GM19397 (cell line): Measurements from ENCODE around the gene HES2.
"Not testable (repeated sequence)": the region's sequence is repeated elsewhere in the genome, so short reads cannot be mapped to it uniquely, and the experiment has no call there.

ENCODE experiments used
- ATAC-seq: cut with Tn5 transposase; IDR thresholded peaks from one replicate; pipeline ENCODE4 v1.9.1; 2021; ENCODE audit warnings: mild to moderate bottlenecking, moderate library complexity; ENCODE audit not compliant: unreplicated experiment

The HES2 gene

DNA sequence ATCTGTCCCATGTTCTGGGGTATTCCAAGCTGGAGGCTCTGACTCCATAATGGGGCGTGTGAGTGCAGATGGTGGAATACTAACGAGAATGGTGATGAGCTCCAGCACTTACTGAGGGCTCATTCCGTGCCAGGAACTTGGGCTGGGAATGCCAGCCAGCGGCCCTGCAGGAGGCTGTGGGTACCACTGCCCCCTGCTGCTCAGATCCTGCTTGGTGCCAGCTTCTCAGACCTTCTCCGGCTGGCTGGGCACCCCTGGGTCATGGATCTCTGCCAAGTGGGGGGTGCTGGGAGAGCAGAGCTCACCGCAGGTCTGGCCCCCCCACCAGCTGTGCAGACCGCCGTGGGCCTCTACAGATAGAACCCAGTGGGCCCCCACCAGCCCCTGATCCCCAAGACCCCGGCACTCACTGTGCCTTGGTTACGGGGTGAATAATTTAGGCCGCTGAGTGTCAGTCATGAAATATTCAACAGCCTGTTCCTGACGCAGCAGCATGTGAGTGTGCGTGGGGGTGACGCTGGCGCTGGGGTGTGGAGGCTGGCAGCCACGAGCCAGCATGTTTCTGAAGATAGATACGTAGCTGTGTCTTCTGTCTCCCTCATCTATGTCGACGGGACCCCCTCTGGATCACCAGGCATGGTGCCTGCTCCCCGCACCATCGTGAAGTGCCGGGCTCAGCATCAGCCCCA is 17.4 kb upstream of the HES2 start:
- not testable (repeated sequence) for ATAC-seq

DNA sequence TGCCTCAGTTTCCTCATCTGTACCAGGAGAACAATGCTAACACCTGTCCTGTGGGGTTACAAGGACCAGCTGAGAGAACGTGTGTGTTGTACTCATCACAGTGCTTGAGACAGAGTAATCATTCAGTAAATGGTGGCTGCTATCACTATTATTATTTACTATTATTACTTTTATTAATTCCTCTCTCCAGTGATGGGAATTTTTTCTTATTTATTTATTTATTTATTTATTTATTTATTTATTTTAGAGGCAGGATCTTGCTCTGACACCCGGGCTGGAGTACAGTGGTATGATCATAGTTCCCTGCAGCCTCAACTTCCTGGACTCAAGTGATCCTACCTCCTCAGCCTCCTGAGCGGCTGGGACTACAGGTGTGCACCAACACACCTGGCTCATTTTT is 16.6 kb upstream of the HES2 start:
- not testable (repeated sequence) for ATAC-seq

DNA sequence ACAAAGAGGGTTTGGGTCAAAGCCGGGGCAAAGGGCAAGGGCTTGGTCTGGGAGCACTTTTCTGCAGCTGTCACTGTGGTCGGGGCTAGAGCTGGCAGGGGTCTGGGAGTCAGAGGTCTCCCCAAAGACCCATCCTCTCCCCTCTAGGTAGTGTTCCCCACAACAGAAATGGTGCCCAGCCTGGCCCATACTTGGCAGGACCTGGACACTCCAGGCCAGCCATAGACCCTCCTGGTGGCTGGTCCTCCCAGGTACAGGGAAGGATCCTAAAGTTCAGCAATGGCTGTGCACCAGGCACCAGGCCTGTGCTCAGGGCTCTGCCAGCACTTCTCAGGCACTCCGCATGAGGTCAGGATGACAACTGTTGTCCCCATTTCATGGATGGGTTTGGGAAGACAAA is 15.8 kb upstream of the HES2 start:
- no peak for ATAC-seq

DNA sequence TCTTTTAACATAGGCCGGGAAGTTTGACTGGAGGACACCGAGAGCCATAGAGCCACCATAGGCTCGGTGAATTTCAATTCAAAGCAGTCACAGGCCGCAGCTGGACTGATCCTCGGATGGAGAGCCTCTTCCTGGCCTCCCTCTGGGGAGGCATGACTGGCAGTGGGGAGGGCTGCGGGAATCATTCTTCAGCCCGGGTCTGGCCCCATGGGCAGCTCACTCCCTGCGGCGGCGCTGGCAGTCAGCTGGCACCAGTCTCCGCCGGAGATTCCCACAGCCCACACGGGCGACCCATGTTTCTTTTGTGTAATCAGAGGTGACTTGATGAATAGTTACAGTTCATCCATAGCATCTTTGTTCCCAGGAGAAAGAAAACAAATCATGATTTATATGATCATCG is 15.4 kb upstream of the HES2 start:
- ATAC-seq, result no peak

DNA sequence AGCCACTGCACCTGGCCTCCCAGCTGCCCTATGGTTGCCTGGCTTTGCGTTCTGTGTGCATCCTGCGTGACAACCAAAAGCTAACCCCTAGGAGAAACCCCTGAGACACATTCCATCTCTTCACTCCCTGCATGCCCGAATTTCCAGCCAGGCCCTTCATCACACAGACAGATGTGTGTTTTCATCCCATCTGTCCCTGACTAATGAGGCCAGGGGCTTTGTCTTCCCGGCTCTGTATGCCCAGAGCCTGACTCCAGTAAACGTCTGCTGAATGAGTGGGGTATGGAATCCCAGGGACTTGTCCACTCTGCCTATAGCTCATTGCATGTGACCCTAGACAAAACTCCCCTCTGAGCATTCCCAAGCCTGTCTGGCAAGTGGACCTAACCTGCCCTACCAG is 14.5 kb upstream of the HES2 start:
- no peak for ATAC-seq

DNA sequence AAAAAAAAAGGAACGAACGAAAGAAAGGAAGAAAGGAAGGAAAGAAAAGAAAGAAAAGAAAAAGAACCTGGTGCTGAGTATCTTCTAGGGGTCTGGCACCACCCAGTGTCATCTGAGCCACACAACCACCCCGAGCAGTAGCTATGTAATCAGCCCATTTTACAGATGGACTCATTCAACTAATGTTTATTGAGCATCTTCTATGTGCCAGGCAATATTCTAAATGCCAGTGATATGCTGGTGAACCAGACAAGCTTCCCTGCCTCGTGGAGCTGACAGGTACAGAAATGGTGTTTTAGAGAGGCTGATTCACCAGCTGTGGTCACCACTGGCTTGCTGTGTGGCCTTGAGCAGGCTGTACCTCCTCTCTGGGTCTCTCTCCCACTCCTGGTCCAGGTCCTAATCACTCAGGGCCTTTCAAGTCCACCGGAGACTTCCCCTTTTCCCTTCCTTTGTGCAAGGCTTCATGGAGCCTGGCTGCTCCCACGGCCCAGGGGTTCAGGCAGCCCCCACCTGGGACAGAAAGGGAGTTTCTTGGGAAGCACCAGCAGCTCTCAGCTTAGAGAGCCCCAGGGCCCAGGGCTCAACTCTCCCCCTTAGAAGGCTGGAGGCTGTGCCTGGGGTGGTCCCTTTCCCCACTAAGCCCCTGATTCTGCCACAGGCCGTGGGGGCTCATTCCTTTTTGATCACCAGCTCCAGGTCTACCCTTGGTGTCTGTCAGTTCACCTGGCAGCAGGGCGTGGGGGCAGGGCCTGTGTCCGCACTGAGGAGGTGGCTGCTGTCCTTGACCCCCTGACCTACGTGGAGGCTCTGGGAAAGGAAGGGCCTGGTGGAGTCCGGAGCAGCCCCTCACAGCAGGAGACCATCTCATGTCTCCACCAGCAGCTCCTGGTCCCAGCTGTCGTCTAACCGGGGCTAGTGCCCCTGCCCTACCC is 12.2 kb upstream of the HES2 start:
- ATAC-seq, result not testable (repeated sequence)

DNA sequence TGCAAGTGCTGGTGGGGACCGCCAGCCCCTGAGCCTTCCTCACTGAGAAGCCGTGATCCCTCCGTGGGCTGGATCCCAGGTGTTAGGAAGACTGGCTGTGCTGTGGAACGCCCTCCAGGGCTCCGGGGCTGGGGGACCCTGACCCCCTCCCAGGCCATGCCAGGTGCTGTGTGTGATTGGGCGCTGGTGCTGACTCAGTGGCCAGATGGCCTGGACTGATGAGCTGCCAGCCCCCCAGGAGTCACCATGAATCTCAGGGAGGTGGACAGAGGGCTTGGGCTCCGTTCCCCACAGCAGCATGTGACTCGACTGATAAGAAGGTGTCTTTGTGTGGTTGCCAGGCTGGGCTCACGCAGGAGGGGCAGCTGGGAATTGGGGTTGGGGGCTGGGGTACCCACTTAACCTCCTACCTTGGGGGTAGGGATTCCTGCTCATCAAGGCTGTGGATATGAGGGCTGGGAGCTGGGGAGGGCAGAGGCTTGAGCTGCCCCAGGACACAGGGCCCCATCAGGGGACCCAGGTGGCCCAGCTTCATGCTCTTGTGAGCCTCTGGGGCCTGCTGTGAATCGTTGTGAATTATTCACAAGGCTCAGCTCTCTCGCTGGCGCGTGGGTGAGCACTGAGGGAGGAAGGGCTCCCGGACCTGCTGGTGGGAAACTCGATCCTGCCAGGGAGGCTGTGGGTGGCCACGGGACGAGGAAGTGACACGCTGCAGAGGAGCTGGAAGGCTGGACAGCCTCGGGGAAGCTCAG is 10.1 kb upstream of the HES2 start:
- ATAC-seq, result not testable (repeated sequence)

DNA sequence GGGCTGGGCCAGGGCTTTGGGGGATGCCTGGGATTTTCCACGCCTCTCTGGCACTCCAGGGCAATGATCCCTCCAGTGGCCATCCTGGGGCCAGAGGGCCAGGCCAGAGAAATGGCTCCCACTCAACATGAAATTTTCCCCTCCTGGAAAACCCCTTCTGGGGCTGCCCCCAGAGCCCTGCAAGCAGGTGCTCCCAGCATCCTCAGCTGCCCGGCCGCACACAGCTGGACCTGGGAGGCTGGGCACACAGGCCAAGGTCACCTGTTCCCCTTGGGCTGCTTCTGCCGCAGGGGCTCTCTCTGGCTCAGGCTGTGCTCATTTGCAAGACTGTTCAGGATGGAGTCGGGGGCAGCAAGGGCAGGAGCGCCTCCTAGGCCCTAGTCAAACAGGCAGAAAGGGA is 8.7 kb upstream of the HES2 start:
- not testable (repeated sequence) for ATAC-seq

DNA sequence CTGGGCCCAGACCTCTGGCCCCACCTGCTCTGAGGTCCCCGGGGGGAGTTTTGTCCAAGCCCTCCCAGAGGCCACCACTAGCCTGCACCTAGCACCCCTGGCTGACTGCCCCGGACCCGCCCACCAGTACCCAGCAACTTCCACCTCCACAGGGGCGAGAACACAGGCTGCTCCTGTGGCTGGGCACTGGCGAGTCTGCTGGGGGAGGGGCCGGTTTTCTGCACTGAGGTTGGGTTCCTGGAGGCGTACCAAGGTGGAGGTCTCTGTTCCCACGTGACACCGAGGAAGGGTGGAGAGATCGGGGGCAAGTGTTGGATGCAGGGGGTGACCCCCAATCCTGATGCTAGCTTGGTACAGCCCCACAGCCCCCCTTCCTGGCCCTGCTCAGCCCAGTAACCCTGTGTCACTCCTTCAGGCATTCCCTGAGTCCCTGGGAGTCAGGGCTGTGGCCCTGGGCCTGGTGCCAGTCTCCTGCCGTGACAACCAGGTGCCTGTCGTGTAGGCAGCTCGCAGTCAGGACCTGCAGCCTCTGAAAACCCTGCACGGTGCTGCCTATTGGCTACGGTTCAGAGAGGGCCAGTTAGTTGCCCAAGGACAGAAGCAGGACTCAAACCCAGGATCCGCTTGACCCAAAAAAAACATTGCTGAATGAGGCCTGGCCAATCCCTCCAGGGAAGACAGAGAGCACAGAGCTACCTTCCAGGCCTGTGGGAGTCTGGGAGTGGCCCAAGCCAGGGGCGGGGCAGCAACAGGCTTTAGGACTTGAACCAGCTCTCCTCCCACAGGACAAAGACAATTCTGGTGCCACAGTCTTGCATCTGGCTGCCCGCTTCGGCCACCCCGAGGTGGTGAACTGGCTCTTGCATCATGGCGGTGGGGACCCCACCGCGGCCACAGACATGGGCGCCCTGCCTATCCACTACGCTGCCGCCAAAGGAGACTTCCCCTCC is 8.0 kb upstream of the HES2 start:
- ATAC-seq, result no peak

DNA sequence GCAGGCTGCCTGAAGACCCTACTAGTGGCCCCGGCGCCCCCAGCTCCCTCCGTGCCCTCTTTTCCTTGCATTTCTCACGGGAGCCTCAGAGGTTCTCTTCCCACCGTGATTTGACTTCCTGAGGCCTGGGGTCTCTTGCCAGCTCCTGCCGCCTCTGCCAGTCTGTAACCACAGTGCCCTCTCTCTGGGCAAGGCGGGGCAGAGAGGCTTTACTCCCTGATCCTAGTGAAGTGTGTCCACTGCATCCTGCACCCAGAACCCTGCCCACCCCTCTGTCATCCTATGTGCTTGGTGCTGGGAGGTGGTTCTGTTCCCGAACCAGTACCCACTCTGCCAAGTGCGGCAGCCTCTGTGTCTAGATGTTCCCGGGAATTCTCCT is 7.2 kb upstream of the HES2 start:
- no peak for ATAC-seq

DNA sequence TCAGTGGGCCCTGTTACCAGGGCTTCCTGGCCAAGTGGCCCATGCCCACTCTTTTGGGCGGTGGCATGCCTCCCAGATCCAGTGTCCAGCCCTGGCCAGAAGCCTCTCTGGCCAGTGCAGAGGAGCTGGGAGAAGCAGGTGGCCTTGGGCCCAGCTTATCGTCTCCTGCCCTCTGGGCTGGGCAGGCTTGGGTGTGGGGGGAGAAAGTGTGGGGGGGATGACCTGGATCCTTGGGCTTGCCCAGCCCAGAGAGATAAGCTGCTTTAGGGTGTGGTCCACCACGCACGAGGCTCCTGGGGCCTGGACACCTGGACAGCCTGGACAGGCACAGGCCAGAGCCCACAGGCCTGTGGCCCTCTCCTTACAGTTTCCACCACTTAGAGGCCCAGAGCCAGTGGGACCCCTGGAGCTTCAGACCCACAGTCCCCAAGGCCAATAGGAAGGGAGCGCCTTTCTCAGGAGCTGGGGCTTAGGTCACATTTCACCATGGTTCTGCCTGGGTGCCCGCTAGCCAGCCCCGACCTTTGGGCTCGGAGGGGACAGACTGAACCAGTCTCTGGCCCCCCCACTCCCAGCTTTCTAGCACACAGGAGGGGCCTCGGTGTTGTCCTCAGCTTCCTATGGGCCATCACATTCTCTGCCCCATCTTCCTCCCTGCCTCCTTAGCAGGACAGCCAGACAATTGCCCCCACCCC is 6.7 kb upstream of the HES2 start:
- ATAC-seq, result no peak

DNA sequence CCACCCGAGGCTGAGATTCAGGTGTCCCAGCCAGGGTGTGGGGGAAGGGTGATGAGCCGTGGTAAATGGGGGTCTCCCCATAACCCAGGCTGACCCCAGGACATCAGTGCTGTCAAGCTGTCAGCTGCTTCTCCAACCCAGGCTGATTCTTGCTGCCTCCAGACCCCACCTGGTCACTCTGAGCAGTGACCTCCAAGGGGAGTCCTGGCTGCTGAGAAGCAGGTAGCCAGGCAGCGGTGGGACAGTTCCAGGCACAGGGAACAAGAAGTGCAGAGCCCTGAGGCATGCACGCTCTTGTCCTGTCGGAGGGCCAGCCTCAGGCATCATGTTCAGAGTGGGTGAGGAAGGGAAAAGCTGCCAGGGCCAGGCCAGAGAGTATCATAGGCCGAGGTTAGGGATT is 5.9 kb upstream of the HES2 start:
- ATAC-seq, result no peak

DNA sequence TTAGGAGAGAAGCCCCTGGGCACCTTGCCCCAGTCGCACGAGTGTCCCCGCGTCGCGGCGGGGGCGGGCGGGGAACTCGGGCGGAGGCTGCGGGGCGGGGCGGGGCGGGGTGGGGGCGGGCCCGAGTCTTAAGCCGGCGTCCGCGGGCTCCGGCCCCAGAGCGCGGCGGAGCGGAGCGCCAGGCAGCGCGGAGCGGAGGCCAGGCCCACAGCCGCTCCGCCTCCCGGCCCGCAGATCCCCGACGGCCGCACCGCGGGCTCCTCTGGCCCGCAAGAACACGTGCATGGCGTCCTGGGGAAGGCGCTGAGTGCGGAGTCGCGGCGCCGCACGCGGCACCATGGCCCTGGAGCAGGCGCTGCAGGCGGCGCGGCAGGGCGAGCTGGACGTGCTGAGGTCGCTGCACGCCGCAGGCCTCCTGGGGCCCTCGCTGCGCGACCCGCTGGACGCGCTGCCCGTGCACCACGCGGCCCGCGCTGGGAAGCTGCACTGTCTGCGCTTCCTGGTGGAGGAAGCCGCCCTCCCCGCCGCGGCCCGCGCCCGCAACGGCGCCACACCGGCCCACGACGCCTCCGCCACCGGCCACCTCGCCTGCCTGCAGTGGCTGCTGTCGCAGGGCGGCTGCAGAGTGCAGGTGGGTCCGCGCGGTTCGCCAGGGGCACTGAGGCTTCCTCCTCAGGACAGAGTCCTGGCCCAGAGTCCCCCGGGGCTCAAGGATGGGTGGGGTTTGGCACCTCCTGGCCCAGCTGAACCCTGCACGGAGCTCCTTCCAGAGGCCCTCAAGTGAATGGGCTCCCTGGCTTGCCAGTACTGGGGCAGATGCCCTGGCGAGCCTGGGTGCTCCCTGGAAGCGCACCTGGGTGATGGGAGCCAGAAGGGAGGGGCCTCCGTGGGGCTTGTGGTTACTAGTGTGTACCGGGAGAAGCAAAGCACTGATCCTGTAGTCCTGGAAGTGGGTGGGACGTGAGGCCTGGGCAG is 5.2 kb upstream of the HES2 start, which contains the start of gene ESPN:
ESPN (plus strand) TSS at position 158 of the 975 bp plus-strand sequence; CDS start at position 338, 180 bp downstream.
- ATAC-seq, result no peak

DNA sequence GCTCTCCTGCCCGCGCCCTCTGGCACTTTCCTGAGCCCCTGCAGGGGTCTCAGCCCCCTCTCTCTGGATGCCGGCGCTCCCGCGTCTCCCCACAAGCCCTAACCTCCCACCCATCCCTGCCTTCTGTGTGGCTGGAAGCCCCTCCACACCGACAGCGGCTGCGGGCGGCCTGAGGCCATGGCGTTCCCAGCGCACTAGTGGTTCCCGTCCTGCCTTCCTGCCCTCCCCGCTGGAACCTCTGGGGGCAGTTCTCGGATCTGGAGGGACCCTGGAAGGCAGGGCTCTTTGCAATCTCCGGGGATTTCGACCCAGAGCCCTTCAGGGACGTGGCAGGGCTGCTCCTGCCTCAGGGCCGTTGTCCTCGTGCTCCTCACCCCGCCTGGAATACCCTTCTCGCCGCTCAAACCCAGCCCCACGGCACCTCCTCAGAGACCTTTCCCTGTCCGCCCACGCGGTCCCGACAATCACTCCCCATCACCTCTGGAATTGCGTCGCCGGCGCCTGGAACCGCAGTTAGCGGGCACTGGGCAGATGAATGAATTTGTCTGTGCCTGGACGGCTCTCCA is 4.4 kb upstream of the HES2 start:
- no peak for ATAC-seq

DNA sequence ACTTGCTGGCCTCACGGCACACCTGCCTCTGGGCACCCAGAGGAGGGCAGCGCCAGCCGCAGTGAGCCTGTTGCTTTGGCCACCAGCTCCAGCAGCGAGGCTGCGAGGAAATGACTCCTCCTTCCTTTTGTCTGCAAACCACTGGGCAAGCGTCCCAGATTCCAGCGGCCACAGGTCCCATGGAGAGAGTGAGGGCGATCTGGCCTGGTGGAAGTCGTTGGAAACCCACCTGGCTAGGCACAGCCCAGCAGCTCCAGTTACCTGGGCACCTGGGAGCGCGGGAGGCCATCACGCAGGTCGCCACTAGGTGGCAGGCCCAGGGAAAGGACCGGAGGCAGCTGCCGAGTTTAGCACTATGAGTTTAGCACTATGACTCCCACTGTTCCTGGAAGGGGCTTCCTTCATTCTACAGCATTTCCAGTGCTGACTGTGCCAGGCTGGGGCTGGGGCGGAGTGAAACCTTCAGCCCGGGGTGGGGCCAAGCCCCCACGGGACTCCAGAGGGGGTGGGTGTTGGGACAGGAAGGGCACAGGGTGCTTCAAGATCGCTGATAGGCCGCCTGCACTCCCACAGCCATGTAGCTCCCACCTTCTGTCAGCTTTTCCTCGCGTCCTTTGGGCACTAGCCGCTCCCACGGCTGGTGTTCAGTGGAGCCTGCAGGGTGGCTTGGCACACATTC is 3.7 kb upstream of the HES2 start:
- ATAC-seq, result no peak

DNA sequence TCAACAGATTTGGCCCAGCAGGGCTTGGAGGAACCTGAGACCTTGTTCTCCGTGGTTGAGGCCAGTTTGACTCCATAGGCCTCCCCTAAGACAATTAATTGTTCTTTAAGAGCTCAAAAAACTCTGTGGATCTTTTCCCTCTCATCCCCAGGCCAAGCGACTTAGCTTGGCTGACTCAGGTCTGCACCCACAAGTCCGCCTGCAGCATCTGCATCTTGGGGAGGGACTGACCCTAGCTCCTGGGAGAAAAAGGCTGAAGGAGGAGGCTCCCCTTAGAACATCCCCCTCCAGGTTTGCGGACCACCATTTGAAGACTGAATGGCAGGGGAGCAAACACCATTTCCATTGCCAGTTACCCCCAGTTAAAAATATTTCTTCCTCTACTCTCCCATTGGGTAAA is 1.5 kb upstream of the HES2 start:
- ATAC-seq, result no peak

DNA sequence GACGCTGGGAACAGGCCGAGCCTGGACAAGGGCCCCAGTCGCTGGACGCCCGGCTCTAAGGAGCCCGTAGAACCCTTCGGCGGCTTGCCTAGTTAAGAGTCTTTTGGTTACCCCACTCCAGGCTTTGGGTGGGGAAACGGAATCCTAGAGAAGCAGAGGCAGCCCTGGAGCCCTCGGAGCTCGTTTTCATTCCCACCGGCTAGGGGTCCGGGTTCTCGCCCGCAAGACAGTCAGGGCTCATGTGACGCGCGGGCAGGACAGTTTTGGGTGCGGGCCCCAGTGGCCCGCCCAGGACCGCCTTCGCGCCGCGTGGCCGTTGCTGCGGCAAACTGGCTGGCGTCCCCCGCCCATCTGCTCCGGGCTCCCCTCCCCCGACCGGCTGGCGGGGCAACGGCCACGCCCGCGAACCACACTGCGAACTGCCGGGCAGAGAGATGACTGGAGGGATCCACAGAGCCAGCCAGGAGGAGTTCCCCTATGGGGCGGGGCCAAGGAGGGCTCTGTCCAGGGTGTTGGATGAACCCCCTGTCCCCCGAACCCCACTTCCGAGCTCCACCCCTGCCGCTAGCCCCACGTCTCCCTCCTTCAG is 829 bp upstream of the HES2 start:
- ATAC-seq, result no peak
